Caco-2 (cell line): Measurements from ENCODE around the gene PAQR3. TPM values are rescaled to one million over a fixed set of nuclear protein-coding genes. Genes with fewer than 3 reads are reported as not detected.

Source experiments
- BruUV-seq: library from RNA; stranded (reverse); fragments of 400-500 nt; replicated peaks from 2 replicates; lab custom pipeline; 2021; lab: Mats Ljungman, UMichigan
- CTCF ChIA-PET: fragments of 300-600 bp; sonication (Branson Sonifier 250); formaldehyde crosslinking; loops from one replicate; lab custom pipeline; 2022; ENCODE audit warnings: antibody characterized with exemption; lab: Charles Lee
- POLR2A ChIA-PET: fragments of 300-600 bp; sonication (Branson Sonifier 250); formaldehyde crosslinking; loops from one replicate; lab custom pipeline; 2022; ENCODE audit warnings: antibody characterized with exemption; lab: Charles Lee
- DNase-seq, 2 experiments: peaks; one replicate each; pipeline versions ENCODE4 v3.0.0 to v3.0.0-alpha.2; 2020 to 2022
- H3K27me3 ChIP-seq: replicated peaks from 2 replicates; pipeline ENCODE4 v1.6.0; 2011; ENCODE audit warnings: low read length; ENCODE audit not compliant: control insufficient read depth, insufficient read depth
- H3K36me3 ChIP-seq: 2 replicates; pipeline ENCODE4 v1.5.1; 2011; ENCODE audit warnings: low read length; ENCODE audit not compliant: control insufficient read depth, insufficient read depth
- H3K4me1 ChIP-seq: fragments of 250-450 bp; sonication (Bioruptor Pico); 2 replicates; pipeline ENCODE4 v1.5.1; 2020; ENCODE audit warnings: mild to moderate bottlenecking
- H3K4me3 ChIP-seq: 2 replicates; pipeline ENCODE4 v1.5.1; 2011; ENCODE audit warnings: low read depth, mild to moderate bottlenecking, control low read depth, low read length
- H3K9me3 ChIP-seq: fragments of 250-450 bp; sonication (Bioruptor Pico); 2 replicates; pipeline ENCODE4 v1.5.1; 2020; ENCODE audit warnings: mild to moderate bottlenecking, moderate library complexity
- H3K27ac Mint-ChIP-seq: one replicate; pipeline ENCODE4 v1.8.0; 2022; ENCODE audit warnings: mixed read lengths; ENCODE audit not compliant: unreplicated experiment
- H3K27me3 Mint-ChIP-seq: one replicate; pipeline ENCODE4 v1.8.0; 2022; ENCODE audit warnings: mixed read lengths; ENCODE audit not compliant: insufficient read depth, unreplicated experiment
- H3K36me3 Mint-ChIP-seq: one replicate; pipeline ENCODE4 v1.8.0; 2022; ENCODE audit warnings: mild to moderate bottlenecking, mixed read lengths; ENCODE audit not compliant: insufficient read depth, unreplicated experiment
- H3K4me1 Mint-ChIP-seq: one replicate; pipeline ENCODE4 v1.8.0; 2022; ENCODE audit warnings: low read depth, mixed read lengths; ENCODE audit not compliant: unreplicated experiment
- H3K4me3 Mint-ChIP-seq: one replicate; pipeline ENCODE4 v1.8.0; 2022; ENCODE audit warnings: mild to moderate bottlenecking, moderate library complexity, mixed read lengths; ENCODE audit not compliant: unreplicated experiment
- H3K9me3 Mint-ChIP-seq: one replicate; pipeline ENCODE4 v1.8.0; 2022; ENCODE audit warnings: mixed read lengths; ENCODE audit not compliant: unreplicated experiment
- intact Hi-C: fragments of 100-400 bp; cut with micrococcal nuclease; formaldehyde crosslinking; loops from one replicate; pipeline ENCODE4 v1.10.0; 2022; ENCODE audit not compliant: unreplicated experiment
- total RNA-seq: library from RNA; stranded (reverse); gene quantifications from 2 replicates; pipeline ENCODE4 v1.2.3, GENCODE V29; 2022
- TF ChIP-seq, protein P1 (sequence below), 2 experiments: fragments of 200-600 bp in 1 of 2; IDR thresholded peaks; 1 replicate in 1 of 2; 2 replicates in 1 of 2; pipeline versions ENCODE4 v1.5.1 to v1.8.0; 2011 to 2022; ENCODE audit warnings: antibody characterized with exemption in 1 of 2, control low read depth in 1 of 2, inconsistent platforms in 1 of 2, low read depth in 1 of 2, low read length in 1 of 2, mild to moderate bottlenecking in 1 of 2, moderate library complexity in 1 of 2; ENCODE audit not compliant: insufficient read depth in 1 of 2, severe bottlenecking in 1 of 2, unreplicated experiment in 1 of 2

PAQR3 gene
- total RNA-seq, 1 experiment from 2014 or later = 13.3 TPM

DNA sequence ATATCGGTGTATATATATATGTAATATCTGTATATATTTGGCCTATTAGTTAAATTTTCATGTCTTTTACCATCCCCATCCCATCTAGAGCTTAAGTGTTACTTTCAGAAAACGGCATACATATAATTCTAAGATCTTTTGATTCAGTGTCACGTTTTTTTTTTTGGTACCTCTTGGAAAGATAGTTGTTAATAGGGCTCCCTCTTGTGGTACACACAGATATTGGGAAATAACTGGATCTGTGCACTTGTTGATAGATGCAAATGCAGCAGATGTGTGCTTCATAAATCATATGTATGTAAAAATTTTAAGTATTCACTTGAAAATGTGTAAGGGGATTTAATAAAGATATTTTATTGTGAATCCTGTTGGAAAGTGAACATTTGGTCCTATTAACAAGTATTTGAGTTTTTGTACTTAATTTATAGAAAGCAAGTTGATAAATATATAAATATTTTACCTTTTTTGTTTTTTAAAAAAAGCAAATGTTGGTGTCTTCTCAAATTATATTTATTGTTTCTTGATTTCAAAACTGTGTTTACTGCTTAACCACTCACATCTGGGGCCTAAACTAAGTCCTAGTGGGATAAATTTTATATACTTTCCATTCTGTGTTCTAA is 74.7 kb downstream of the PAQR3 start:
- no peaks in the 10 kb centered on the region for H3K9me3 Mint-ChIP-seq
- Histone ChIP-seq H3K4me1 (peaks cover 17% of the 10 kb centered on the region), H3K4me3 (no peak overlapping the region), H3K27me3 (no peaks in the 10 kb centered on the region), H3K36me3 (no peaks in the 10 kb centered on the region), H3K9me3 (peaks cover 4% of the 10 kb centered on the region)
- TF ChIP-seq, protein P1, sequence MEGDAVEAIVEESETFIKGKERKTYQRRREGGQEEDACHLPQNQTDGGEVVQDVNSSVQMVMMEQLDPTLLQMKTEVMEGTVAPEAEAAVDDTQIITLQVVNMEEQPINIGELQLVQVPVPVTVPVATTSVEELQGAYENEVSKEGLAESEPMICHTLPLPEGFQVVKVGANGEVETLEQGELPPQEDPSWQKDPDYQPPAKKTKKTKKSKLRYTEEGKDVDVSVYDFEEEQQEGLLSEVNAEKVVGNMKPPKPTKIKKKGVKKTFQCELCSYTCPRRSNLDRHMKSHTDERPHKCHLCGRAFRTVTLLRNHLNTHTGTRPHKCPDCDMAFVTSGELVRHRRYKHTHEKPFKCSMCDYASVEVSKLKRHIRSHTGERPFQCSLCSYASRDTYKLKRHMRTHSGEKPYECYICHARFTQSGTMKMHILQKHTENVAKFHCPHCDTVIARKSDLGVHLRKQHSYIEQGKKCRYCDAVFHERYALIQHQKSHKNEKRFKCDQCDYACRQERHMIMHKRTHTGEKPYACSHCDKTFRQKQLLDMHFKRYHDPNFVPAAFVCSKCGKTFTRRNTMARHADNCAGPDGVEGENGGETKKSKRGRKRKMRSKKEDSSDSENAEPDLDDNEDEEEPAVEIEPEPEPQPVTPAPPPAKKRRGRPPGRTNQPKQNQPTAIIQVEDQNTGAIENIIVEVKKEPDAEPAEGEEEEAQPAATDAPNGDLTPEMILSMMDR (IDR thresholded peaks at IDR 0.05; ENCODE audit: insufficient read depth in 1 of 2, low read depth in 1 of 2, low read length in 1 of 2, severe bottlenecking in 1 of 2, unreplicated experiment in 1 of 2) = peak; percentile 55 to 75
- no peak overlapping the region for H3K27ac Mint-ChIP-seq
- DNase-seq = peak in 1 of 2 experiments; percentile 67
- H3K27me3 Mint-ChIP-seq = no peaks in the 10 kb centered on the region
- peaks cover 33% of the 10 kb centered on the region for H3K36me3 Mint-ChIP-seq
- BruUV-seq = no TSS peak
- ChIA-PET POLR2A (interaction anchor here (0.6 kb wide), 1 partner anchor 297 kb away, joined by 3 read pairs; no protein-coding TSS in a partner anchor), CTCF (interaction anchor here (0.5 to 0.7 kb wide), 2 partner anchors 13 to 202 kb away, joined by 3 read pairs; no protein-coding TSS in a partner anchor)
- peaks cover 16% of the 10 kb centered on the region for H3K4me1 Mint-ChIP-seq
- H3K4me3 Mint-ChIP-seq = no peak overlapping the region
- intact Hi-C loops = loop anchor here (1.0 to 10.0 kb wide), 4 partner anchors 85 to 910 kb away; no protein-coding TSS in a partner anchor

DNA sequence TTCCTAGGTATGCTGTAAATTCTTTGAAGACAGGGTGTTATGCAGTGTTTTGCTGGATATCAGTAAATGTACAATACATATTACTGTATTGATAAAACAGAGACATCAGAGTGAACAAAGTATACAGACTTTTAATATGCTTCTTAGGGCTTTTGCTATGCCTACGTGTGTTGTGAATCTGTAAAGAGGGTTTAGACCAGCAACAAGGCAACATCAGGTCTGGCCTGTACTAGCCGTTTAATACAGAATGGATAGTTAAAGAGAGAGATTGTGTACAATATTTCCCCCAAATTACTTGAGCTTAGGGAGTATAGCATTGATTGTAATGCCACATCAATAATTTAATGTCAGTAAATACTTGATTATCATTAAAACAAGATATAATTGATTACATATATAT is 75.2 kb downstream of the PAQR3 start:
- POLR2A ChIA-PET = interaction anchor here (0.6 kb wide), 1 partner anchor 297 kb away, joined by 3 read pairs; no protein-coding TSS in a partner anchor
- TF ChIP-seq, protein P1 (IDR thresholded peaks at IDR 0.05; ENCODE audit: insufficient read depth in 1 of 2, low read depth in 1 of 2, low read length in 1 of 2, severe bottlenecking in 1 of 2, unreplicated experiment in 1 of 2) = no peak
- Mint-ChIP-seq H3K4me1 (peaks cover 16% of the 10 kb centered on the region), H3K36me3 (peaks cover 36% of the 10 kb centered on the region), H3K9me3 (no peaks in the 10 kb centered on the region), H3K27ac (no peak overlapping the region), H3K27me3 (no peaks in the 10 kb centered on the region), H3K4me3 (no peak overlapping the region)
- BruUV-seq = no TSS peak
- DNase-seq = no peak
- Histone ChIP-seq H3K27me3 (no peaks in the 10 kb centered on the region), H3K9me3 (peaks cover 4% of the 10 kb centered on the region), H3K36me3 (no peaks in the 10 kb centered on the region), H3K4me3 (no peak overlapping the region), H3K4me1 (peaks cover 17% of the 10 kb centered on the region)
- intact Hi-C loops = loop anchor here (1.0 to 10.0 kb wide), 4 partner anchors 85 to 909 kb away; no protein-coding TSS in a partner anchor
- CTCF ChIA-PET = interaction anchor here (0.5 to 0.7 kb wide), 2 partner anchors 13 to 202 kb away, joined by 3 read pairs; no protein-coding TSS in a partner anchor

DNA sequence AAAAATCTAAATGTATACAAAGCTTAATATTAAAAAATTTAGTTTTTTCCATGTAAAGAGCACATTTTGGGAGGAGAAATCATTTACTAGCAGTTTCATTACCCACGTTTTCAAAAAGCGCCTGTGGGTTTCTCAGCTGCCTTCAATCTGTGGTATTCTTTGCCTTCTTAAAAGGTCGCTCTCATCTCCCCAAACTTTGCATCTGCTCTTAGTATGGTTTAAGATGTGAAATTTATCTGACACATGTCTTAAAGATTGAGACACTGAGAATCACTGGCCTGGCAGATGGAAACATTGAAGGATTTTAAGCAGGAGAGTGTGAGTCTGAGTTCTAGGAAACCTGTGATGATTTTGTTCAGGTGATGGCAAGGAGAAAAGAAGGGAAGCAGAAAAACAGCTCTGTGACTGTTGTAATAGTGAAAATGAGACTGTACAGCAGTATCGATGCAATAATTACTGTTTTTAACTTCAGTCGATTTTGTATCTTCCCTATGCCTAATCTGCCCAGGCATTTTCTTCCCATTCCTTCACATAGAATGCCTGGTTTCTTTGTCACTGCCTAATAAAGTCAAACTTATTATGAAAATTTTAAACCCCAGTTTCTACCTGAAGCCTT is 75.9 kb downstream of the PAQR3 start:
- ChIA-PET POLR2A (interaction anchor here (0.8 kb wide), 1 partner anchor 87 kb away, joined by 4 read pairs; the partner anchor contains the start of gene BMP2K), CTCF (interaction anchor here (0.6 kb wide), 2 partner anchors 12 to 120 kb away, joined by 5 read pairs; no protein-coding TSS in a partner anchor)
- H3K9me3 Mint-ChIP-seq = no peaks in the 10 kb centered on the region
- H3K36me3 Mint-ChIP-seq = peaks cover 30% of the 10 kb centered on the region
- H3K27ac Mint-ChIP-seq = no peak overlapping the region
- TF ChIP-seq, protein P1 (IDR thresholded peaks at IDR 0.05; ENCODE audit: insufficient read depth in 1 of 2, low read depth in 1 of 2, low read length in 1 of 2, severe bottlenecking in 1 of 2, unreplicated experiment in 1 of 2) = no peak
- intact Hi-C loops = loop anchor here (10.0 kb wide), 1 partner anchor 909 kb away; no protein-coding TSS in a partner anchor
- DNase-seq = no peak
- peaks cover 17% of the 10 kb centered on the region for H3K4me1 ChIP-seq
- peaks cover 16% of the 10 kb centered on the region for H3K4me1 Mint-ChIP-seq
- H3K36me3 ChIP-seq = no peaks in the 10 kb centered on the region
- no peaks in the 10 kb centered on the region for H3K27me3 Mint-ChIP-seq
- no TSS peak for BruUV-seq
- no peaks in the 10 kb centered on the region for H3K27me3 ChIP-seq
- H3K9me3 ChIP-seq = peaks cover 4% of the 10 kb centered on the region
- no peak overlapping the region for H3K4me3 Mint-ChIP-seq
- H3K4me3 ChIP-seq = no peak overlapping the region
